ENCODE results near the gene DYNC2H1.

Gene DYNC2H1

DNA sequence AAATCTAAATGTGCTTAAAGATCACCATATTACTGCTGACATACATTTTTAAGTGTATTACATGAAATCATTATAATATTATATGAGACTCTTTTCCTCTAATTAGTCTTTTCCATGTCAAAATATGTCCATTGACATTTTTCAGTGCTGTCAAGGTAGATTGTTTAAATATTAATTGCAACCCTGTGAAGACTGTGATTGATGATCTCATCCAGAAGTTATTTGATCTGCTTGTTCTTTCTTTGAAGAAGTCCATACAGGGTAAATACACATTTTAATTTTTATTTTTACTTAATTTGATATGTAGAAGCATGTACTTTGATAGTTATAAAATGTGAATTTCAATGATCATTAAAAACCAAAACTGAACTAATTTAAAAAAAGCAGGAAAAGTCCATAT is 38.4 kb downstream of the DYNC2H1 start:
- DNase-seq, result no peak

DNA sequence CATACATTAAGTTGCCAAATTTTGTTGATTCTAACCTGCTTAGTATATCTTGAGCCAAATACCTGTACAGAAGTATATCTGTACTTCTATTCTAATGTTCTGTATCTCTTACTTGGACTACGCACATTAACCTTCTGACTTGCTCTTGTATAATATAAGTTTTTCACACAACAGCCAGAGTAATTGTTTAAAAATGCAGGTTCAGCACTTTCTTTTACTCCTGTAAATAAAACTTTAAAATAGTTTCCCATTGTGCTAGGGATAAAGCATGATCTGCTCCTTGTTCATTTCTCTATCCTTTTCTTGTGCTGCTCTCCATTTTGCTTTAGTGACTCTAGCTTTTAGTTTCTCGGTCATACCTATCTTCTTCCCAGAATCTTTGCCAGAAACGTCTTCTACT is 48.3 kb downstream of the DYNC2H1 start:
- no peak for DNase-seq

DNA sequence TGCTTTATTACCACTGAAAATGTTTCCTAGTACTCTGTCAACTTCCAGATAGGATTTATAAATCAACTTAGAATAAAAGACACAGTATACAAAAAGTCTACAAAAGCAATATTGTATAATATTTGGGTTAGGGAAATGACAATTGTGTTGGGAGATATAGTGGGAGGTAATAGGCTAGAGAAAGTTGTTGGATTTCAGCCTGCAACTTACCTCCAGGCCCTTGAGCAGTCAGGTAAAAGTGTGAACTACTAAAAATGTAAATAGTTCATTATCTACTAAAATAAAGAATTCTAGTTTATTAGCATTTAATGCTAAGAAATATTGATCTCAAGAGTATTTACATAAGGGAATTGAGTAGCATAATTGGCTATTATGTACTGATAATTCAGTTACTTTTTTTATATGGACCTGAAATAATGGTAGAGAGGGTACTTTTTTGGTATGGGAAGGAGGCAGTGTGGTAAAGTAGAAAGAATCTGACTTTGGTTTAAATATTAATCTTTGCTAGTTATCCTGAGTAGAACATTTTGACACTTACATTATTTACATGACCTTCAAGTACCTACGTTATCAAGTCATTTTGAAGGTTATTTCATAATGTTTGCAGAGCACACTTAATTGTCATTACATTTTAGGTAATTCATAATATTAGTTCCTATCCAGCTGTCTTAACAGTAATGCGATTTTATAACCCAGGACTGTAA is 55.0 kb downstream of the DYNC2H1 start:
- DNase-seq, result no peak

DNA sequence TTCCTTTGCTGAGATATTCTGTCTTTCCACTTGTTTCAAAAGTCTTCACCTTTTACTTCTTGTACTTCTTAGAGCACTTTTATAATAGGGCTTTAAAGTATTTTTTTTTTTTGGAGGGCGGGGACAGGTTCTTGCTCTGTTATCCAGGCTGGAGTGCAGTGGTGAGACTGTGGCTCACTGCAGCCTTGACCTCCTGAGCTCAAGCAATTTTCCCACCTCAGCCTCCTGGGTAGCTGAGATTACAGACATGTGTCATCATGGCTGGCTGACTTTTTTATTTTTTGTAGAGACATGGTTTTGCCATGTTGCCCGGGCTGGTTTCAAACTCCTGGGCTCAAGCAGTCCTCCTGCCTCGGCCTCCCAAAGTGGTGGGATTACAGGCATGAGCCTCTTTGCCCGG is 57.9 kb downstream of the DYNC2H1 start:
- DNase-seq, result no peak

DNA sequence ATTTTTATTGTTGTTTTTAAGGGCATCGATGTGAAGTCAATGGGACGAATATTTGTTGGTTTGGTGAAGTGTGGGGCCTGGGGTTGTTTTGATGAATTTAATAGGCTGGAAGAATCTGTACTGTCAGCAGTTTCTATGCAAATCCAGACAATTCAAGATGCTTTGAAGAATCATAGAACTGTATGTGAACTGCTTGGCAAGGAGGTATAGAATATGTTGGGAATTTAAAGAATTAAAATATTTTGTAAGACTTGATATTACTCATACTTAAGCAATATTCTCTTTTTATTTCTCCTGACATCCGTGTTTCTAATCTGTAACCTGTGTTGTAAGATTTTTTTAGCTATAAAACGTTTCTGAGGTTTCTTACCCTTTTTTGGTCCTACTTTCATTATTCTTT is 61.6 kb downstream of the DYNC2H1 start:
- DNase-seq, result no peak

DNA sequence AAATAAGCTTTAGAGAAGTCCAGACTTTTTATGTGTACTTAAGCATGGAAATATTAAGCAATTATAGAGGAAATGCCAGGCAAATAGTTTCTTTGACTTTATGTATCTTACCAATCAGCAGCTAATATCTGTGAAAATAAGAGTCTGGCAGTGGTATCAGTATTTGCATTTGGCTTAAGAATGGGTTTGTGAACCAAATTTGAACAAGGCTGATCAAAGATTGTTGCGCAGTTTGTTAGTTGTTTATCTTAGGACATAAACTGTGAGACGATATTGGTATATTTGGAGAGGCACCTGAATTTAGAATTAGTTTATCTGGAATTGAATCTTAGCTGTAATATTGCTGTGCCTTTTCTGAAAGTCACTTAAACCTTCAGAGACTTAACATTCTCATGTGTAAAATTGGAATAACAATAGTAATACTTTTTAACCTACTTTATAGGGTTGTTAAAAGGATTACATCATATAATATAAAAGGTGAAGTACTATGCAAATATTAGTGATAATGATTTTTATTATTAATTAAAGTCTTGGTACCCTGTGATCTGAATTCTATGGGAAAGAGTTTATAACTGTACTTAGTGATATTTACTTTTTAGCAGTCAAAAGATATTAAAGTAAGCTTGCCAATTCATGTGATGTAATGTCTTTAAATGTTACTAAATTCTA is 66.4 kb downstream of the DYNC2H1 start:
- DNase-seq, result no peak

DNA sequence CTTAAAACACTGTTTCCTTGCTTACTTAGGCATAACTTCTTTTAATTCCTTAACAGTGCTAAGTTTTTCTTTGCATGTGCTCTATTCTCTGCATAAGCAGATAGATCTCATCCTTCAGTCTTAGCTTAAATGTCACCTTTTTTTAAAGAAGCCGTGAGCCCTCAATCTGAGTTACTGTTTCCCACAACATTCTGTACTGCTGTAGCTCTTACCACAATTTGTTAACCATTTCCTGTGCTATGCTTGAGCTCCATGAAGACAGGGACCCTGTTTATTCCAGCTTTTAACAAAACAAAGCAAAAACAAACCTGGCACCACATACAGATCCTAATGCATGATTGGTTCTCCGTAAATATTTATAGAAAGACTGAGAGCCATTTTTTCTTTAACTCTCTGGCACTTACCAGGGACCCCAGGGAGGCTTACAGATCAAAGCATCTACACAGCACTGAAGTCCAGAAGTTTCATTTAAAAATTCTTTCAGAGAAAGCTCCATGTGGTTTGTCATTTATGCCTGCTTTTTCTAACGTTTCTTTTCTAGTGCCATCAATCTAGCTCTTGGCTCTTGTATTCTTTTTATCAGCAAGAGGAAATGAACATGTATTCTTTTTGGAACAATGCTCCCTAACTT is 74.9 kb downstream of the DYNC2H1 start:
- DNase-seq, result no peak

DNA sequence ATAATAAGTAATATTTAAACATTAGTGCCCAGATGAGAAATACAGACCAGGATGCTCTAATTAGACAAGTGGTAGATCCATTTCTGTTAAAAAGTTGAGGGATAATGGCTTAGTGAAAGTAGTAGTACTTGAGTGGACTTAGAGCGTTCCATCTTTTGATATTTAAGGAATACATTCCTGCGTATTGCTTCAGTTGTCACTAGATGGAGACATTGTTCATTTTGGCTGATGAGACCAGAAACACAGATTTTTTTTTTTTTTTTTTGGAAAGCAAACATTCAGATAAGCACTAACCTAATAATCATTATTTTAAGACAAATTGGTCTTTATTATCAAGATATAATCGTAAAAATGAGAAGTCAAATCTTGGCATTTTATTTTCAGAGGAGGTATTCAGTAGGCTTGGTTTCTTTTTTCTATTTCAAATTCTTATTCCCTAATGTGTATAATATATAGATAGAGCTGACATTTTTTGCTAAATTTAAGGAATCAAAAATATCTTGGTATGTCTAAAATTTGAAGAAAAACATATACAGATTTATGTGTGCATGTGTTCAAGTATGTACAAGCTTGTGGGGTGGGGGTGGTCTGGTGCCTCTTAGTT is 92.9 kb downstream of the DYNC2H1 start:
- DNase-seq, result no peak

DNA sequence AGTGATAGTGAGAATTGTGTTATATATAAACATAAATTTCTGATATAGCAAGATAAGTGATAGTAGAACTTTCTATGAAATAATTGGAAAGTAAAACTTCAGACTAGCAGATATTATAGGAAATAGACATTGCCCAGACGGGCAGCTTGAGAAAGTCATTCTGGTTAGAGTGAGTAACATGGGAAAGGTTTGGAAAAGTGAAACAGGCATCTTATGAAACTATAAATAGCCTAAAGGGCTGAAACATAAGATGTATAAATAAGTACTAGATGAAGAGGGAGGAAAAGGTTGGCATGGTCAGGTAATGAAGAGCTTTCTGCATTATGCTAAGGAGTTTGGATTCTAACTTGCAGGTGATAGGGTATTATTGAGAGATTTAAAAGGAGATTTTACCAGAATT is 101.3 kb downstream of the DYNC2H1 start:
- no peak for DNase-seq

DNA sequence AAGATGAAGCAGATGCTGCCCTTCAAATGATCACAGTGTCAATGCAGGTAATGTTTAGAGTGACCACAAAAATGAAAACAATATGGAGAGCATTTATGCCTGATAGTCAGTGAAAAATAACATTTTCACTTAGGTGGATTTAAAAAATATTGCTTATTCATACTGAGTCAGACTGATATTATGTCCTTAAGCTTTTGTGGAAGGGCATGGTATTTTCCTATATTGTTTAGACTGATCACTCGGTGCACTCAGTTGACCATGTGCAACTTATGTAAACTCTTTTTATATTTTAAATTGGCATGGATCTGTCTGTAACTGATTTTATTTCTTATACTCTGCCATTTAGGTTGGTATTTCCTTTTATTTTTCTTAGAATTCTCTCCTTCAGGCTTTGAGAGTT is 106.6 kb downstream of the DYNC2H1 start:
- DNase-seq, result no peak

DNA sequence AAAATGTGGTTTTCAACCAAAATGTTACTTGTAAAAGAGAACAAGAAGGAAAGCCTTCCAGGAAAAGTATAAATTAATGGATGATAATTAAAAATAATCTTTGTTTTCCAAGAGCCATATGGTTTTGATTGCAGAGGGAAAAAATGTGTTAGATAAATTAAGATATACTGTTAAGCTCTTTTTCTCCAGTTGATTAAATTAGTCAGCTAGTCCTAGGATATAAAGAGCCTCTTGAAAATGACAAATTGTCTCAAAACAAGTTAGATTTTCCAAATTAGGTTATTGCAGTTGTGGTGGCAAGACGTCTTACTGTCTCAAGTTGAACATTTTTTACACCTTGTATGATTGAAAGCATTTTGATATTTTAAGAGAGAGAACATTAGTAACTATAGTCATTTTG is 110.9 kb downstream of the DYNC2H1 start:
- DNase-seq, result no peak

DNA sequence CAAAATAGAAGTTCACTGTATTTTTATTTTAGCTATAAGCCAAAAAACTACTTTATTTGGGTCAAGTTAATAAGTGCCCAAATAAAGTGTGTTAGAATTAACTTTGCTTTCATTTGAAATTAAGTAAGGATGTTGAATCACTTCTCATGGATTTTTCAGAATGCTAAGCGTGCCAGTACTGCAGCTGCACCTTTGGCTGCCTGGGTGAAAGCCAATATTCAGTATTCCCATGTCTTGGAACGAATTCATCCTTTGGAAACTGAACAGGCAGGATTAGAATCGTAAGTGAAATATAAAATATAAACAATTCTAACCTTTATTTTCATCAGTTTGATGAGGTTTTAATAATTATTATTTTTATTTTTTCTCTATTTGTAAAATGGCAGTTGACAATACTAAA is 113.6 kb downstream of the DYNC2H1 start:
- DNase-seq, result no peak

DNA sequence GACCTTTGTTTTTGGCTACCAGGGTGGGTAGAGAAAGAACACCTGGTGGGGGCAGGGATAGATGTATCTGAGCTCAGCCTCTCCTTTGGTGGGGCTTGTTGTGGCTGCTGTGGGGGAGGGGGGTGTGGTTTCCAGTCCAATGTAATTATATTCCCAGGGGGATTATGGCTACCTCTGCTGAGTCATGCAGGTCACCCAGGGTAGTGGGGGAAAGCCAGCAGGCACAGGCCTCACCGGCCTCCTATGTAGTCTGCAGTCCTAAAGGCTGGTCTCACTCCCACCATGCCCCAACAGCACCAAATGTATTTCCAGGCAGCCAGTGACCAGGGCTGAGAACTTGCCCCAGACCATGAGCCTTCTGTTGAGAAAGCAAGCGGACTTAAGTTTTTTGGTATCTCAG is 119.6 kb downstream of the DYNC2H1 start:
- no peak for DNase-seq

DNA sequence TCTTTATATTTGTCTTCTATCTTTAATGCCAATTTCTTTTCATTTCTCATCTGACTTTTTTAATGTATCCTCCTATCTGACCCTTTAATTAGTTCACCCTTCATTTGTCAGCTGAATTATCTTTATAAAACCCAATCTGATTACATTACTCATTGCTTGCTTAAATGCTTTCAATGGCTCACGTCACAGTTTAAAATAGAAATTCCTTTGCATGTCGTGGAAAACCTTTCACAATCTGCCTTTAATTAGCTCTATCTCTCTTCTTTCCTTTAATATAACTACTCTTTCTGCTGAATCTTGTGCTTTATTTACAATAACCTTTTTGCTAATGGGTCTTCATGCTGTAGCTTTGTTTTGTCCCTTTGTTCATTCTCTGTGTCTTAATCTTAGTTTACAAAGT is 125.7 kb downstream of the DYNC2H1 start:
- no peak for DNase-seq

DNA sequence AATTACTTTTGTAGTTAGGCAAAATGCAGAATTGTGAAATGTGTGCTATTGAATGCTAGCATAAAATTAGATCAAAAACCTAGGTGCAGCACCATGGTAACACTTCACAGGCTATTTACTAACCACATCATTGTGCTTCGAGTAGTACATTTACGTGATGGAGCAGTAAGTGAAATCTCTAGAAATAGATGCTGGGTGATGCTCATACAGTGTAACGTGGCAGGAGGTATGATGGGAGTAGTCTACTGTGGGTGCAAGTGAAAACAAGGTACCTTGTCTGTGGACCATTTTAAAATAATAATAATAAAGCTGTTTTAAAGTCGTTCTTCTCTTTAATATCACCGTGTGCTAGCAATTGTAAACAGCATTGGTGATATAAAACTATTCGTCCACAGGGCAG is 132.3 kb downstream of the DYNC2H1 start:
- DNase-seq, result no peak

DNA sequence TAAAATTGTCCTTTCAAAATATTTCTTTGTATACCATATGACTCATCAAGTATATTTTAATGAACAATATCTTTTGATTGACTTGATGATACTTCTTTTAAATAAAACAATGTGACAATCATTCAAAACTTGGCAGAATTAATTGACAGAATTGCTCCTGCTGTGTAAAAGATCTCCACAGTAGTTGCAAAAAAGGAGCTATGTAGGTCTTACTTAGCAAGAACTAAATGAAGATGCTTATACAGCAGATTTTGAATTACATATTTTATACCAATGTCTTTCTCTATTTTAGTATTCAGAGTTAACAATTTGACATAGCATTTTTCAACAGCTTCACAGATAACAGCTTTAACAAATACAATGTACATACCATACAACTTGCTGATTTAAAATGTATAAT is 144.9 kb downstream of the DYNC2H1 start:
- DNase-seq, result no peak

DNA sequence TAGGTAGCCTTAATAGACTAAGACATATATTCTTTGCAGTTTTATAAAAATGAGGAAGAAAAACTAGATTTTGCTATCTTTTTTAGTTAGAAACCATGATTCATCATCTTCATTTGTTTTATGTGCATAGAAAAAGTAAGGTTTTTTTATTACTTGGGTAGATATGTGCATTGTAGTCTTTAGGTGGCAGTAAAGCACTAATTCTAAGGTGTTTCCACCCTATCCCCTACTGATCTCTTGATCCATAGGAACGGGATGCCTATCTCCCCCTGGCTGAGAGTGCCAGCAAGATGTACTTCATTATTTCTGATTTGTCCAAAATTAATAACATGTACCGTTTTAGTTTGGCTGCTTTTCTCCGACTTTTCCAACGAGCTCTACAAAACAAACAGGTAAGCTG is 148.1 kb downstream of the DYNC2H1 start:
- no peak for DNase-seq

DNA sequence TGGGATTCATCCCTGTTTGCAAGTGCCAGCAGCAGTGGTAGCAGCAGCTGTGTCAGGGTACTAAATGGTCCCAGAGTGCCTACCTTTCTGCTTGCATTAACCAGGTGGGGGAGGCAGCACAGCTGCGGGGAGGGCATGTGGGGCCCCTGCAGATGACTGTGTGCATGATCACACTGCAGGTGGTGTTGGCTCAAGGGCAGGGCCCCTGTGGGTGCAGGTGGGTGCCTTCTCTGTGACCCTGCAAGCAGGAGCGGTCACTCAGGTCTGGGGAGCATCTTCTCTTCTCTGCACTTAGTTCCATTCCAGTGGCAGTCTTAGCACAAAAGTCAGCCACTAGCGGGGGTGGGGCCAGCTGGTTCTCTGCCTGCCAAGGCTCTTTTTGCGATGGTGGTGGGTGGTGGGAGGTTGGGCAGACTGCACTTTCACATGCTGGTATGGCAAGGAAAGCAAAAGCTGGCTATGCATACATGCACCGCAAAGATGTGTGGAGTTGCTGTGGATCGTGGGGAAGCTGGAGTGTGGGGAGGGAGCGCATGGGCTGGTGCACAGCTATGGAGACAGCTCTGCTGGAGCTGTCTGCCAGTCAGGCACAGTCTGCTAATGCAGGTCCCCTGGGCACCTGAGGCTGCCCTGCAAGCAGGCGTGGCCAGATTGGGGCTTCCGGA is 157.1 kb downstream of the DYNC2H1 start:
- DNase-seq, result no peak

DNA sequence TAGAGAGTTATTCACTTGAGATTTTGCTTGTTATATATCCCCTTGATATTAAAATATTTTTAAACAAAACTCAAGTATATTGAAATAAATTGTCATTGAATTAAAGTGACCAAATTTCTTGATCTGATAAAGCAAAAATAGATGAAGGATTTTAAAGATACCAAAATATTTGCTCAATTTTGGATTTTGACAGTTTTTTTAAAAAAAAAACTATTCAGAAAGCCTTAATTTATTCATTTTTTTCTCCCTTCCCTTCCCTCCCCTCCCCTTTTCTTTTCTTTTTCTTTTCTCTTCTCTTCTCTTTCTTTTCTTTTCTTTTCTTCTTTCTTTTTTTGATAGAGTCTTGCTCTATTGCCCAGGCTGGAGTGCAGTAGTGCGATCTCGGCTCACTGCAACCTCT is 163.7 kb downstream of the DYNC2H1 start:
- no peak for DNase-seq

DNA sequence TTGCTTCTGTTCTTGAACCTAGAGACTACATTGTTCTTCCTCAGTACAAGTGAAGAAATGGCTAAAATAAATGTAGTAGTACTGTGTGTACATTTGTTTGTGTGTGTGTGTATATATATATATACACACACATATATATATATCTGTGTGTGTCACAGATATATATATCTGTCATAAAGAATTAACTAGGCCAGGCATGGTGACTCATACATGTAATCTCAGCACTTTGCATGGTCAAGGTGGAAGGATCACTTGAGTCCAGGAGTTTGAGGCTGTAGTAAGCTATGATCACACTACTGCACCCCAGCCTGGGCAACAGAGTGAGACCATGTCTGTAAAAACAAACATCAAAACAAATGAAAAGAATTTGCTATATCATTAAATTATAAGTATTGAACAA is 164.8 kb downstream of the DYNC2H1 start:
- DNase-seq, result no peak

DNA sequence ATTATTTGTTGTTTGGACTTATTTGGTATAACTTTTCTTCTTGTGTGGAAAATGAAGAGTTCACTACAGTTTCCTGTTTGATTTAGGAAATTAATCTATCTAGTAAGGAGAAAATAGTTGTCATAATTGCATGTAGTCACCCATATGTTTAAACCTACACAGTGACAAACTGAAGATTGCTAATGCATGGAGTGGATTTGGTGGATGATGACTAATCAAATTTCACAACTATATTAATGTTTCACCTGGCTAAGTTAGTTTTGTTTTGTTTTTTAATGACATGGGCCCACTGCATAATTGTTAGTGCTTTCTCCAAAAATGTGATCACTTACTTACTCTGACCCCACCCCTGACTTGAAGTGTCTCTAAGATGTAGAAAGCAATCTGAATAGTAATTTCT is 170.6 kb downstream of the DYNC2H1 start:
- DNase-seq, result no peak

DNA sequence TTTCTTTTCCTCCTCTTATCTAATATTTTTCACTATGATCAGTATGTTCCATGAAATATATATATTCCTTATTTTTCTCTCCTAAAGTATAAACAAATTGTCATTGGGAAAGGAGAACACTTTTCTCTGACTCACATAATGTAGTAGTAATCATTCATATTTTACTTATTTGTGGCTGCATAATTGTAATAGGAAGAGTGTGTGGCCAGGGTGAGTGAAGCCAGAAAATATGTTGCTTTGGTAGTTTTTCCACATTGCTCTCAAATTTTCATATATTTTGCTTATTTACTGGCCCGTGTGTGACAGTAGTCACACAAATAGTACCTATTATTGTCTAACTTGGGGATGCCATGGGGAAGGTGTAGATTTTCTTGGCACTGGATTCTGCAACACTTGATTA is 172.1 kb downstream of the DYNC2H1 start:
- no peak for DNase-seq

DNA sequence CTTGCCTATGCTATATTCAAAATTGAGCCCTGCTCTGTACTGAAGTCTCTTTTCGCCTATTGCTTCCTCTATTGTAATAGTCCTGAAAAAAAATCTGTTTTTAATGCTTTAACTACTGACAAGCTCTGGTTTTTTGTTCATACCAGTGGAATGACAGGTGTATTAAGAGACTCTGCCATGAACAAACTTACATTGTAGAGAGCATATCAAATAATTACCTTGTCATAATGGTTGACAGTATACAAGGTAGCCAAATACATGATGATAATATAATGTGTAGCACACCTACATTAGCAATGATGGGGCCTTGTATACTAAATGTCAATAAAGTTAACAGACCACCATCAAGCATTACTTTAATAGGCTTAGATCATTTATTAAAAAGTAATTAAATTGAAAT is 175.0 kb downstream of the DYNC2H1 start:
- DNase-seq, result no peak

DNA sequence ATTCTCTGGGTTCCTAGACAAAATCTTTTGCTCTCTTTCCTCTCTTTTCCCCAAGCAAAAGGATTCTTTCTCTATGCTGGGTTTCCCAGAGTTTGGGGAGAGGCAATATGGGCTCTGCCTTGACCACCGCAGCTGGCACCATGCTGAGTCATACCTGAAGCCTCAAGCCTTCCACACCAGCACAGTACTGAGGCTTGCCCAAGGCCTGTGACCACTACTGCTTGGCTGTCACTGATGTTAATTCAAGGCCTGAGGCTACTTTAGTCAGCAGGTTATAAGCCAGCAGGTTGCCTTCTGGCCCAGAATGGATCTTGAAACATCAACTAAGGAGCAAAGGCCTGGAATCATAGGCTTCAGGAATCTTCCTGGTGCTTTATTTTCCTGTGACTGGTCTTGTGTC is 185.3 kb downstream of the DYNC2H1 start:
- DNase-seq, result no peak

Data from NCI-H774 (cell line).